HG03196 (cell line): Measurements from ENCODE around the gene PRSS48.
"Not testable (repeated sequence)": the region's sequence is repeated elsewhere in the genome, so short reads cannot be mapped to it uniquely, and the experiment has no call there.

Experiments used
- ATAC-seq: cut with Tn5 transposase; IDR thresholded peaks from one replicate; pipeline ENCODE4 v1.9.1; 2021; ENCODE audit not compliant: unreplicated experiment

The PRSS48 gene

GRCh38 chr4:151316645-151317044 lies 39.7 kb downstream of the PRSS48 start:
- ATAC-seq: no peak

- ATAC-seq: no peak
These were observed 41.5 kb downstream of the PRSS48 start for GRCh38 chr4:151318307-151319006.

GRCh38 chr4:151319490-151319889 lies 42.5 kb downstream of the PRSS48 start:
- no peak for ATAC-seq

GRCh38 chr4:151321586-151321985 lies 44.6 kb downstream of the PRSS48 start:
- no peak for ATAC-seq

- not testable (repeated sequence) for ATAC-seq
These were observed 45.2 kb downstream of the PRSS48 start for GRCh38 chr4:151322161-151322560.

- no peak for ATAC-seq
These were observed 45.6 kb downstream of the PRSS48 start for GRCh38 chr4:151322570-151322969.

GRCh38 chr4:151323667-151324066 lies 46.7 kb downstream of the PRSS48 start:
- no peak for ATAC-seq

GRCh38 chr4:151324124-151324751 lies 47.3 kb downstream of the PRSS48 start:
- no peak for ATAC-seq

GRCh38 chr4:151324752-151325110 lies 47.8 kb downstream of the PRSS48 start:
- ATAC-seq: no peak

- ATAC-seq: no peak
These were observed 48.4 kb downstream of the PRSS48 start, which contains the start of gene SH3D19 for GRCh38 chr4:151325111-151325948. Gene SH3D19, minus strand, starts transcription at chr4:151325605. Its CDS starts 253 bp downstream, at chr4:151325352.

GRCh38 chr4:151325949-151326246 lies 48.9 kb downstream of the PRSS48 start:
- no peak for ATAC-seq

GRCh38 chr4:151329217-151330007 lies 52.5 kb downstream of the PRSS48 start:
- no peak for ATAC-seq

- no peak for ATAC-seq
These were observed 54.5 kb downstream of the PRSS48 start for GRCh38 chr4:151331276-151332042.

- ATAC-seq: no peak
These were observed 62.5 kb downstream of the PRSS48 start for GRCh38 chr4:151339467-151339866.

GRCh38 chr4:151340751-151341385 lies 63.9 kb downstream of the PRSS48 start:
- no peak for ATAC-seq
